Nucleus accumbens (tissue), 56 donors: ENCODE data around the gene DMTF1.
A peak's percentile ranks its signal among the peaks of the same experiment; 100 is the strongest.
"Not testable (repeated sequence)": the region's sequence is repeated elsewhere in the genome, so short reads cannot be mapped to it uniquely, and the experiment has no call there.

Source experiments
- DNase-seq, 56 donors: peaks; one replicate each; lab custom pipeline; 2025; lab: John Stamatoyannopoulos, UW

Gene DMTF1

GRCh38 chr7:87219545-87220025 is 67.3 kb downstream of the DMTF1 start, which contains the start of gene TMEM243:
TSS of gene TMEM243 (minus strand) at chr7:87219732. CDS start at chr7:87219503, 229 bp downstream.
- peak in 50 of 56 donors; percentile 5 to 75 (median 45) for DNase-seq

- peak; percentile 17 to 89 (median 65) for DNase-seq
Measured at GRCh38 chr7:87220026-87220733, 67.9 kb downstream of the DMTF1 start.

- DNase-seq = peak in 26 of 56 donors; percentile 3 to 57 (median 30)
Measured at GRCh38 chr7:87220734-87221215, 68.5 kb downstream of the DMTF1 start.

- DNase-seq = no peak
Measured at GRCh38 chr7:87223666-87224065, 71.4 kb downstream of the DMTF1 start.

GRCh38 chr7:87225696-87226095 is 73.4 kb downstream of the DMTF1 start:
- DNase-seq = no peak

- no peak for DNase-seq
Measured at GRCh38 chr7:87226495-87226894, 74.2 kb downstream of the DMTF1 start.

GRCh38 chr7:87231258-87231657 is 79.0 kb downstream of the DMTF1 start:
- DNase-seq = peak in 42 of 56 donors; percentile 3 to 72 (median 26)

GRCh38 chr7:87231711-87232110 is 79.5 kb downstream of the DMTF1 start:
- peak in 2 of 56 donors; percentile 5 to 14 for DNase-seq

- DNase-seq = no peak
Measured at GRCh38 chr7:87234949-87235348, 82.7 kb downstream of the DMTF1 start.

GRCh38 chr7:87238464-87239051 is 86.3 kb downstream of the DMTF1 start:
- DNase-seq = not testable (repeated sequence)

GRCh38 chr7:87245671-87246070 is 93.4 kb downstream of the DMTF1 start:
- not testable (repeated sequence) for DNase-seq
